Sciatic nerve (tissue), 2 donors: ENCODE measurements around the gene FAM171A1. TPM values are rescaled to one million over a fixed set of nuclear protein-coding genes. Genes with fewer than 3 reads are reported as not detected.
A peak's percentile ranks its signal among the peaks of the same experiment; 100 is the strongest.
"Not testable (repeated sequence)": the region's sequence is repeated elsewhere in the genome, so short reads cannot be mapped to it uniquely, and the experiment has no call there.

ENCODE experiments used
- ATAC-seq: fragments of 200-7000 bp; cut with Tn5 transposase; one replicate; pipeline ENCODE4 v1.9.1; 2020; ENCODE audit warnings: mild to moderate bottlenecking, moderate library complexity
- DNase-seq: peaks from one replicate; pipeline ENCODE4 v3.0.0-alpha.2; 2020; ENCODE audit warnings: low spot score
- intact Hi-C: fragments of 100-400 bp; cut with DNase I; formaldehyde crosslinking; loops from one replicate; pipeline ENCODE4 v1.14.2; 2022
- total RNA-seq: library from RNA; stranded (reverse); fragmentation: NEBNext Ultra II Directional; extraction: Animal tissue kit (Norgen Biotek cat#: 25700); gene quantifications from one replicate; pipeline ENCODE4 v1.2.1, GENCODE V29; 2021
- donor health status: DM: no; HTN: no; CAD: no.
- donor health status: DM: no; HTN: no; CAD: no.

FAM171A1 gene
- total RNA-seq, 1 donor from 2014 or later = 32.6 TPM

DNA sequence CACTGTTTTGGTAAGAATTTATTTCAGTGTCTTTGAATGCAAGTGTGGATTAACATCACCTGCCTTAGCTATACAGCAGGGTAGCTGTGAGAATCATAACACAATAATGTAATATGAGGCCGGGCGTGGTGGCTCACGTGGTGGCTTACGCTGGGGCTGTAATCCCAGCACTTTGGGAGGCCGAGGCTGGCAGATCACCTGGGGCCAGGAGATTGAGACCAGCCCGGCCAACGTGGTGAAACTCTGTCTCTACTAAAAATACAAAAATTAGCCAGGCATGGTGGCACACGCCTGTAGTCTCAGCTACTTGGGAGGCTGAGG is 168.8 kb downstream of the FAM171A1 start:
- intact Hi-C loops, ATAC-seq, DNase-seq: not testable (repeated sequence)

DNA sequence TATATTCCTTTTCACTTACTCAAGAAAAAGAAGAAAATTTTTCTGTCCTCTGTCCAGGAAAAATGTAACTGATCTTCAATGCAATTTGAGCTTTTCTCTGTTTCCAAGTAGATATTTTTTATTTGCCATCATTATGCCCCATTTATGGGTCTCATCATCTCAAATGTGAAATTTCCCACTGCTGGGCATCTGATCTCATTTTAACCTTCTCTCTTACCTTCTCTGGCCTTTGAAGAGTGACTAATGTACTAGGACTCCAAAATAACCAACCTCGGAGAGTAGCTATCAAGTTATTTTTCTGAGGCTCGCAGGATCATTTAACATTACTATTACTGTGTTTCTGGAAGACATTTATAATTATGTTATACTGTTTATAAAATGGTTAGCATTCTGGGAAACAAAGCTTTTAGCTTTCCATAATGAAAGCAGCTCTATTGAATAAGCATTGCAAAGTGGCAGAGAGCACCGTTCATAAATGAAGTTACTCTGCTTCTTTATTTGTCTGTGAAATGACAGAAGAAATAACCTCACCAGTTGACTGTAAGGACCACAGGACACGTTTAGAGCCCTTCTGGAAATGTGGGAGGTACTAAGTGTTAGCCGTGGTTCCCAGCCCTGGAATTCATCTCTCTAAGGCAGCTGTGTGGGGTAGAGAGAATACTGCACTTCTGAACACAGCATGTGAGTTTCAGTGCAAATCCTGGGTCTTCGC is 169.3 kb downstream of the FAM171A1 start:
- ATAC-seq (no peak), DNase-seq (no peak)
- intact Hi-C loops = no loop called here

DNA sequence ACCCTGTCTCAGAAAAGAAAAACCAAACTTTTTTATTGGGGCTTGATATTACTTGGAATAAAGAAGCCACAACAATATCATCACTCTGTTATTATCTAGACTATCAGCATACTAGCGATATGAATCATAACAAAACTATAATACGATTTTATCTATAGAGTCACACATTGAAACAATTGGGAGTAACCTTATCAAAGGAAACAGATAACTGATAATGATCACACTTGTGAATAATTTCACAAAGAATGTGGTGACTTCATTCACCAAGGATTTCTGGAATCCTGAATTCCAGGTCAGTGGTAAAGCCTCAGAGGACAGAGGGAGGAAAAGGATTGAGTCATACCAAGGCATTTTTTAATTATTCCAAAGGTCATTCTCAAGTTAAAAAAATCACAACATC is 170.5 kb downstream of the FAM171A1 start:
- DNase-seq (no peak), ATAC-seq (peak; percentile 38)
- intact Hi-C loops = no loop called here

DNA sequence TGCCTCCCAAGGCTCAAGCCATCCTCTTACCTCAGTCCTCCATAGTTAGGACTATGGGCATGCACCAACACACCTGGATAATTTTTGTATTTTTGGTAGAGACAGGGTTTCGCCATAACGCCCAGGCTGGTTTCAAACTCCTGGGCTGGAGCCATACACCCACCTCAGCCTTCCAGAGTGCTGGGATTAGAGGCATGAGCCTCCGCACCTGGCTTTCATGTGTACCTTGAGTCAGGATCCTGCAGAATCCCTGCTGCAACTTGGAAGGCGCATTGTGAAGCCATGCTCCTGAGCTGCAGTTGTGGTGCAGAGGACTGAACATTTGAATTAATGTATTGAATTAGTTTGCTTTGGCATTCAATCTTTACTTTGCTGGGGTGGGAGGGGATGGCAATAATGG is 173.2 kb downstream of the FAM171A1 start:
- ATAC-seq (no peak), DNase-seq (no peak)
- intact Hi-C loops = no loop called here

DNA sequence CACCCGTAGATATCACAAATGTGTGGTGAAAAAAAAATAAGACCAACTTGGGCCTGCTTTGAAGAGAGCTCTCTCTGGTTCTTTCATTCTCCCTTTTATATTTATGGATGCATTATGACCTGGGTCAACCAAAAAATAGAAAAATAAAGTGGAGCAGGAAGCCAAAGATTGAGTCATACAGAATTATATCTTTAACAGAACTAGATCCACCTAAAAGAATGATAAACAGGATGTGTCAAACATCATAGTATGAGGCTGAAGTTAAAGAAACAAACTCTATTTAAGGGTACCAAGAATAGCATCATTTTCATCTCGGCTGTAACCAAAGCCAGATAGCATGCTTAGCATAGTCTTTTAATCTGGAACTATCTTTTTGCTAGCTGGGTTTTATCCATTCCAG is 173.8 kb downstream of the FAM171A1 start:
- ATAC-seq (no peak), DNase-seq (no peak)
- intact Hi-C loops = no loop called here

DNA sequence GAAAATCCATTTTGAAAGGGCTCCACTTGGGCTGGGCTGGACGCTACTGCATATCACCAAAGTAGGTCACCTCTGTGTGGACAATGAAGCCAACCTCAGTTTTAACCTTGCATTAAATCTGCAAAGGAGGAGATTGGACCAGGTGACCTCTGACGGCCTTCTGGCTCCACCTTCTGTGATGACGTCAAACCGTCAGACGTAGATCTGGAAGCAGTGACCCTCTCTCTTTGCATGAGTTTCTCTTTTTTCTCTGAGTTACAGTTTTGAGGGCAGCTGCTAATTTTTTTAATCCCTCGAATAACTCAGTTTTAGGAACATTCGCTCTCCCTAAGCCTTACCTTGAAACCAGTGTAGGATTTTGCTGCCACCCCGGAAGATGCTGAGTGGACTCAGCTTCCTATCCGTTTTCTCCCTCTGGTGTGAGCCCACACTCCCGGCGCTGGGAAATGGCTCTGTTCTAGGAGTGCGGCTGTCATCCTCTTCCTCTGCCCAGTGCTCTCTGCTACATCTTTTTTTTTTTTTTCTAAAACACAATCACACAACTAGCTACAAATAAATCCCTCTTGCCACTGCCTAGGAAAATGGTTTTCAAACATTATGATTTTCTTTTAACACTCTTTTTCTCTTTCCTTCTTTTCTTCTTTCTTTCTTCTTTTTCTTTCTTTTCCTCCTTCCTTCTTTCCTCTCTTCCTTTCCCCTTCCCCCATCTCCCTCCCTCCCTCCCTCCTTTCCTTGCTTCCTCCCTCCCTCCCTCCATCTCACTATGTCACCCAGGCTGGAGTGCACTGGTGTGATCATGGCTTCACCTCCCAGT is 174.9 kb downstream of the FAM171A1 start:
- DNase-seq (no peak), ATAC-seq (no peak)
- intact Hi-C loops = no loop called here

DNA sequence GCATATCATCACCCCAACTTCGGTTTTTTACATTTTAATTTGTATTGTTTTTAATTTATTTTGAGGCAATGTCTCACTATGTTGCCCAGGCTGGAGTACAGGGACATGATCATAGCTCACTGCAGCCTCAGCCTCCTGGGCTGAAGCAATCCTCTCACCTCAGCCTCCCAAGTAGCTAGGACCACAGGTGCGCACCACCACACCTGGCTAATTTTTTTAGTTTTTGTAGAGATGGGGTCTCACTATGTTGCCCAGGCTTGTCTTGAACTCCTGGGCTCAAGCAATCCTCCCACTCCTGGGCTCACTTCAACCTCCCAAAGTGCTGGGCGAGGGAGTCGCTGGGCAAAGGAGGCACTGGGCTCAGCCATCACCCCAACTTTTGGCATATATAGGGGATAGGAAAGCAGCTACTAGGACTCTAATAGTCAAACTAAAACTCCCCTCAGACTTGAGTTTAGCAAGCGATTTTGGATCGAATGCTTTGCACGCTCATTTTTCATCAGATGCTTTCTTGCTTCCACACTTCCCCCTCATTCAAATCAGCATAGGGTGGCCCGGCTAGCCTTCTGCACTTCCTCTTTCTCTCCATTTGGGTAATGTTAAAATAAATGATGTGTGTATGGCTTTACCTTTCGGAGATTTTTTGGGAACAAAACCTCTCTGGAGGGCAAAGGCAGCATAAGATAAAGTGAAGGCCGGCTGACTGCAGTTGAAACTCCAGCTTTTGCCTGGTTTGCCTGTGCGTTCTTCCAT is 181.8 kb downstream of the FAM171A1 start:
- ATAC-seq (no peak), DNase-seq (no peak)
- intact Hi-C loops = no loop called here

DNA sequence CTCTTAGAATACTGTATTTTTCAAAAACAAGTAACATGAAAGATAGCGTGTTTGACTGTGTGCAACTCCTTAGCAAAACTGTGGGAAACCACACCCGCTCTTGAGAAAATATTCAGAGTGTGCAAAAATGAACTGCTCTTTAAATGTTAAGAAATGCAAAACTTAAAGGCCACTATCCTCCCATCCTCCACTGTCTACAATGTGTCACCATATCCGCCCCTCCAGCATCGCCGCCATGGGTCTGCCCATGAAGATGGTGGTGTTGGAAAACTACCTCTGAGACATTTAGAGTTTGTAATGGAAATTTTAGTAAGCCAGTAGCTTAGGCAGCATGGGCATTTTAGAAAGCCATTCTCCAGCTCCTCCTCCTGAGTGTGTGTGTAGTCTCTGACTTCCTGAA is 182.5 kb downstream of the FAM171A1 start:
- ATAC-seq = no peak
- no peak for DNase-seq
- intact Hi-C loops = no loop called here

DNA sequence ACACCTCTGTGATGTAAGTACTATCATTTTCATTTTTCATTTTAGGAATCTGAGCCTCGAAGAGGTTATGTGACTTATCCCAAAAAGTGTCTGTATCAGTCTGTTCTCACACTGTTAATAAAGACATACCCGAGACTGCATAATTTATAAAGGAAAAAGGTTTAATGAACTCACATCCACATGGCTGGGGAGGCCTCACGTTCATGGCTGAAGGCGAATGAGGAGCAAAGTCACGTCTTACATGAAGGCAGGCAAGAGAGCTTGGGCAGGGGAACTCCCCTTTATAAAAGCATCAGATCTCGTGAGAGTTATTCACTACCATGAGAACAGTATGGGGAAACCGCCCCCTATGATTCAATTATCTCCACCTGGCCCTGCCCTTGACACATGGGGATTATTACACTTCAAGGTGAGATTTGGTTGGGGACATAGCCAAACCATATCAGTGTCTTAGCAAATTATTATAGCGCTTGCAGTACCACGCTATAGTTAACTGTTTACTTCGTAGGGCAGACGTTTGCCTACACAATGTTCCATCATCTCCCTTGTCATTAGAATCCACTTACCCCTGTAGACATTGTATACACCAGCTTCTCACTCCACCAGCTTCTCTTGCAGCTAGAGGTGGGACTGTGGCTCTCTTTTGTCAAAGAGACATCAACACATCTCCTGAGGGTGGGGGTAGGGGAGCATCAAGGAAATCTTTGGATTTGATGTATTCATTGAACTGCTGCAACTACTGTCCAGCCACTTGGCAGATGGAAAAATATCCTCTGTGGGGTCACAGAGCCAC is 187.2 kb downstream of the FAM171A1 start:
- no peak for DNase-seq
- intact Hi-C loops = no loop called here
- no peak for ATAC-seq

DNA sequence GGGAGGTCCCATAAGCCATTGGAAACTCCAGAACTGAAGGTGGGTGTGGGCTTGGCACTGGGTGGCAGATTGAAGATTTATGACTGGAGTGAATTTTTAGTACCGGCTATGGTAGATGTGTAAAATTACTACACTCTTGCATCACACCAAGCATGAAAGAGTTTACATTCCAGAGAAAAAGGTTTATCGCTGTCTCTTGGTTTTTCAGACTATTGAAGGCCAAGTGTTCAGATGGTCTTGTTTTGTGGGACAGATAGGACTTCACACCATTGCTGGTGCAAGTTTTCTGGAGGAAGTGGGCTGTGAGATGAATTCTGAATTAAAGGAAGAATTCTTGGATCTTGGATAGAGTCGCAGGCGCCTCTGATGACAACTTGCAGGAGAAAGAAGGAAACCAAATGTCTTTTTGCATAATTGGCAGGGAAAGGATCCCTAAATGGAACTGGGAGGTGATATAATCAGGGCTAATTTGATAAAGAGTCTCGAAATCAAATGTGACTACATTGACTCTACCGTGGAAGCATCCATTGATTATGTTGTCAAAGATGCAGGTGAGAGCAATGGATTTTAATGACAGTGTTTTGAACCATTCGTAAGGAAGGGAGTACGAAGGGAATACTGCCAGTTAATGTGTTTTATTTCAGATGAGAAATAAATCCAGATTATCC is 188.4 kb downstream of the FAM171A1 start:
- no peak for ATAC-seq
- no peak for DNase-seq
- intact Hi-C loops = no loop called here

DNA sequence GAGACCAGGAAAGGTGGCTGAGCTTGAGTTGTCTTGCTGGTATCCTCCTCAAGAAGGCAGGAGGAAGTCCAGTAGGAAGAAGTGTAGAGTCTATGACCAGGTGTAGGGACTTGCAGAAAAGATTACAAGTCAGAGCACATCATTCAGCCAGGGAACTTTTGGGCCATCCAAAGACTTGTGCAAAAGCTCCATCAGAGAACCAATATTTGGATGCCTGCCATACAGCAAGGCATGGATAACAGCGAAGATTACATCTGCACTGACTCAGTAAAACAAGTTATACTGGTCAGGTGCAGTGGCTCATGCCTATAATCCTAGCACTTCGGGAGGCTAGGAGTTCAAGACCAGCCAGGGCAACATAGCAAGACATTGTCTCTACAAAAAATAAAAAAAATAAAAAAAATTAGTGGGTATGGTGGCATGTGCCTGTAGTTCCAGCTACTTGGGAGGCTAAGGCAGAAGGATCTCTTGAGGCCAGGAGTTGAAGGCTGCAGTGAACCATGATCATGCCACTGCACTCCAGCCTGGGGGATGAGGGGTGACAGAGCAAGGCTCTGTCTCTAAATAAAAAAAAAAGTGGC is 189.4 kb downstream of the FAM171A1 start:
- no peak for DNase-seq
- intact Hi-C loops = no loop called here
- ATAC-seq = no peak

DNA sequence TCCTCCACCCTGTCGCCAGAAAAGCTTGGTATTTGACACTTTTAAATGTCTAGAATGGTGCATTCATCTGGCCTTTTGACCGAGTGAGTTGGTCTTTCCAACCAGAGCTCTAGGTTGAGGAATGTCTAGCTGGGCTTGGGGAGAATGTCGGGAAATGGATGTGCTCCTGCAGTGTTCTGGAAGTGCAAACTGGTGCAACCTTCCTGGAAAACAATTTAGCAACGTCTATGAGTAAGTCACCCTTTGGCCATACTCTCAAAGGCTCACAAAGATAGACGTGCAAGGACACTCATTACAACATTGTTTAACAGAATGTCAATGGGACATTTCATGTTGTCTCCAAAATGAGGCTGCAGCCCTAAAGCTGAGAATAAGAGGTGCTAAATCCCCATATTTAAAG is 190.4 kb downstream of the FAM171A1 start:
- intact Hi-C loops = no loop called here
- DNase-seq (no peak), ATAC-seq (no peak)

DNA sequence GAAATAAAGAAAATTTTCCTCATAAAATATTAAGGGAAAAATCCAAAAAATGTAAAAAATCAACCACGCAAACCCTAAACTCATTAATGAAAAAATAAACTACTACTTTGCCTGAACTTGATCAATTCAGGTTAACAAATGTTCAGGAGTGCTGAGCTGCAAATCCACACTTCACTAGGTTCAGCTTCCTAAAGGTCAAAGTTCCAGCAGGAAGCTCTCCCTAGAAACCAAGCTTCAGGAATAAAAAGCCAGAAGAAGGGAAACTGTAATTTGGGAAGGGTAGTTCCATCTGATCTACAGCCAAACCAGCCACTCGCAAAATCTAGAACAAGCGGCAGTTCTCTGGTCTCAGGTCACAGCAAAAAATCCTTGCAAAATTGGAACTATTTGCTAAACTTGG is 194.8 kb downstream of the FAM171A1 start:
- DNase-seq (no peak), ATAC-seq (no peak)
- intact Hi-C loops = no loop called here

DNA sequence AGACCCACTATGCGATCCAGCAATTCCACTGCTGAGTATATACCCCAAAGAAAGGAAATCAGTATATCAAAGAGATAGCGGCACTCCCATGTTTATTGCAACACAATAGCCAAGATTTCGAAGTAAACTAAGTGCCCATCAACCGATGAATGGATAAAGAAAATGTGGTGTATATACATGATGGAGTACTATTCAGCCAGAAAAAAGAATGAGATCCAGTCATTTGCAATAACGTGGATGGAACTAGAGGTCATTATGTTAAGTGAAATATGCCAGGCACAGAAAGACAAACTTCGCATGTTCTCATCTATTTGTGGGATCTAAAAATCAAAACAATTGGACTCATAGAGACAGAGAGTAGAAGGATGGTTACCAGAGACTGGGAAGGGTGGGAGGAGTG is 195.5 kb downstream of the FAM171A1 start:
- no peak for ATAC-seq

DNA sequence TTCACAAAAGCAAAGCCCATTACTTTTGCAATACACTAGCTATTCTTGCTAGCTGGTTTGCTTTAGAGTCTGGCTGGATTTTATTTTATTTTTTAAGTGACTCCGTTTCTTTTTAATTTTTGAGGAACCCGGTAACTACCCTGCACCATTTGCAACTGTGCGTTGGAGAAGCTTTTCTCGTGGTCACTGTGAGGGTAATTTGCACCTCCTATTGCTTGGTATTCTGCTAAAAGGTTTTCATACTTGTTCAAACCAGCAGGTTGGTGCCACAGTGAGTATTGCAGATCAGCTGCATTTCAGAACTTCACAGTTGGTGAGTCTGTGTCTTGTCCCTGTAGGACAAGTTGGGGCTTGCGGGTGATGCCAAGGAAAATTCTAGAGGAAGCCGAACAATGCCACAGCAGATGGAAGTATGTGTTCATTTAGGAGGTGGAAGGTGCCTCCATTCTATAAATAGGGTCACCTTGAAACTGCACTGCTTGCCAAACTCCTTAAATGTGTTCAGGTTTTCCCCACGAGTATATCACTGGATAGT is 198.7 kb downstream of the FAM171A1 start:
- no peak for DNase-seq
- ATAC-seq = no peak
- intact Hi-C loops = no loop called here

More for the DNA sequence above, 195.5 kb downstream of the FAM171A1 start:
- DNase-seq = no peak
- intact Hi-C loops = no loop called here

DNA sequence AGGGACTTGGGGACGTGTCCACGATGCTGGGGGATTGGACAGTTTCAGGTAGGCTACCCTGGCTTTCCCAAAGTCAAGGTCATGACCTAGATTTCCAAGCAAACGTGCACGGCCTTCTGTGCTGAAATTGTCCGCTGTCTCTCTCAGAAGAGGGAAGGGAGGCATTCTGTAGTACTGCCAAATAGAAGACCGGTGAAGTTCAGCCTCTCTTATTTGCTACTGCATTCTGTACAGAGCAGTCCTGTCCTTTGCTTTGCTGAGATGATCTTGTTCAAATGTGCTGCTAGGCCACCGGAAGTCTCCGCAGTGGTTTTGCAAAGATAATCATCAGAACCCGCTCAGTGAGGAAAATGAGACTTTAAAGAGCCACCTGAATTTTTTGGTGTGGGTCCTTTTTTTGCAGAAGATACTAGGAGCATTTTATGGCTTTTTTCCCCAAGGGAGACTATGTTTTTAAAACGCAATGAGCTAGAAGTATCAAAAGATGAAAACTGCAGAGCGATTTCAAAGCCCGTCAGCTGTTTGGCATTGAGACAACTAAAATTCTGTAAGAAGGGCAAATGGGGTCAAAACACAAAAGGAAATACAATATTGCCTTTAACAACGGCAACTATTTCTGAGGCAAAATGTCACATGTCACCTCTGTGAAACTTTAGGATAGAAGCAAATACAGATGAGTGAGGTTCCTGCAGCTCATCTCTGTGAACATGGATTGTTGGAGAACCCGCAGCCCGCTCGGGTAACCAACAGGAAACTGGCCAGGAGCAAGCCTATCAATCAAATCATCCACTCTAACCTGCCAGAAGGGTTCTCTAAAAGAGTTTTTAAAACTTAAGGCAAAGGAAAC is 201.3 kb downstream of the FAM171A1 start:
- DNase-seq (peak; percentile 60), ATAC-seq (peak; percentile 9)
- intact Hi-C loops = no loop called here

DNA sequence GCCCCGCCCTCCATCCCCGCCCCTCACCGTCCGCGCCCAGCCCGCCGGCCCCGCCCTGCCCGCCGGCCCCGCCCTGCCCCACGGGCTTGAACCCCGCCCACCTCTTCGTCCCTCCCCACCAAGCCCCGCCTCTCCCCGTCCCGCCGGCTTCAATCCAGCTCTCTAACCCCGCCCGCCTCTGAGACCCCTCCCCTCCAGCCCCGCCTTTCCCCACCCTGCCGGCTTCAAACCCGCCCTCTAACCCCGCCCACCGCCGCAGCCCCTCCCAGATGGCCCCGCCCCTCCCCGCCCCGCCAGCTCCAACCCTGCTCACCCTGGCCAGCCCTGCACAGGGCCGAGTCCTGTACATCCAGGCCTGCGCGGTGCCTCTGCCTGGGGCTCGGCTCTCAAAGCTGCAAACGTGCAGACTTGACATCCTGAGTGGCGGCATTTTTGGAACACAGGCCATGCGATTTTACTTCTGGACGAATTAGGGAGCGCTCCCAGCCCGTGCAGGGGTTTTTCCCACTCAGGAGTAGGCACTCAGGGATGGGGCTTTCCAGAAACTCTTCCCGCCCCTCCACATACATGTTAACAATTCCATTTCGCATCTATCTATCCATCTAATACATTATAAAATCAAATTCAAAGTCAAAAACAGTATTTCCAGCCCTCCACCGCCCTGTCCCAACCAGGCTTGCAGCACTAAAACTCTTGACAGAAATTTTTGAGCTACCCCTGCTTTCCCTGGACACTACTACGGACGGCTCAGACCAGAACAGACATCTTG is 202.1 kb downstream of the FAM171A1 start:
- ATAC-seq (peak; percentile 97), DNase-seq (peak; percentile 99)
- intact Hi-C loops = no loop called here
